GM12874 (cell line): ENCODE measurements around the gene LYZ.

Experiments
- CTCF ChIP-seq: IDR thresholded peaks from 2 replicates; pipeline ENCODE4 v1.5.1; 2011; ENCODE audit warnings: low read depth, mild to moderate bottlenecking, control low read depth, low read length, moderate library complexity; ENCODE audit not compliant: insufficient read depth

LYZ gene

GRCh38 chr12:69342421-69342820 lies 5.8 kb upstream of the LYZ start:
- no peak for TF ChIP-seq CTCF

- TF ChIP-seq CTCF = no peak
Measured at GRCh38 chr12:69343357-69343756, 4.8 kb upstream of the LYZ start.

- TF ChIP-seq CTCF = no peak
Measured at GRCh38 chr12:69343885-69344612, 4.1 kb upstream of the LYZ start.

GRCh38 chr12:69345077-69345476 lies 3.1 kb upstream of the LYZ start:
- no peak for TF ChIP-seq CTCF

- TF ChIP-seq CTCF = no peak
Measured at GRCh38 chr12:69345742-69346141, 2.4 kb upstream of the LYZ start.

GRCh38 chr12:69350002-69350626 lies 1.9 kb downstream of the LYZ start:
- no peak for TF ChIP-seq CTCF

- no peak for TF ChIP-seq CTCF
Measured at GRCh38 chr12:69350777-69351176, 2.6 kb downstream of the LYZ start.
